K562 (cell line): ENCODE results near the gene TLNRD1. TPM values are rescaled to one million over a fixed set of nuclear protein-coding genes. Genes with fewer than 3 reads are reported as not detected.

Source experiments
- ARID1B ChIP-seq: fragments of 450-650 bp; IDR thresholded peaks from 2 replicates; pipeline ENCODE4 v1.6.1; 2016; ENCODE audit warnings: antibody characterized with exemption, mild to moderate bottlenecking, inconsistent platforms
- BCL6 ChIP-seq: fragments of 250-450 bp; sonication (Bioruptor Pico); IDR thresholded peaks from 2 replicates; pipeline ENCODE4 v1.4.0; 2020
- ETS2 ChIP-seq: IDR thresholded peaks from 2 replicates; pipeline ENCODE4 v1.6.1; 2016; ENCODE audit warnings: borderline replicate concordance, missing genetic modification characterization, mild to moderate bottlenecking, moderate library complexity, missing compliant biosample characterization; ENCODE audit not compliant: poor library complexity, severe bottlenecking
- EWSR1 ChIP-seq: fragments of 450-650 bp; IDR thresholded peaks from 2 replicates; pipeline ENCODE4 v1.6.1; 2018; ENCODE audit warnings: borderline replicate concordance, mild to moderate bottlenecking, low read depth, moderate library complexity; ENCODE audit not compliant: partially characterized antibody
- HDAC2 ChIP-seq: fragments of 450-650 bp; IDR thresholded peaks from 2 replicates; pipeline ENCODE4 v1.6.1; 2016; ENCODE audit warnings: mild to moderate bottlenecking
- MCM2 ChIP-seq: fragments of 450-650 bp; IDR thresholded peaks from 2 replicates; pipeline ENCODE4 v1.6.1; 2017; ENCODE audit warnings: low read depth, mild to moderate bottlenecking
- MIER1 ChIP-seq: fragments of 450-650 bp; IDR thresholded peaks from 2 replicates; pipeline ENCODE4 v1.6.1; 2016; ENCODE audit warnings: antibody characterized with exemption, mild to moderate bottlenecking, low read depth
- PCBP1 ChIP-seq: fragments of 200-400 bp; formaldehyde crosslinking; IDR thresholded peaks from 2 replicates; pipeline ENCODE4 v1.6.1; 2018; ENCODE audit warnings: mild to moderate bottlenecking, low read depth, low read length; ENCODE audit not compliant: poor library complexity, severe bottlenecking
- RBM14 ChIP-seq: fragments of 200-400 bp; formaldehyde crosslinking; IDR thresholded peaks from 2 replicates; pipeline ENCODE4 v1.6.1; 2018; ENCODE audit warnings: low read depth, mild to moderate bottlenecking, low read length, moderate library complexity, borderline replicate concordance; ENCODE audit not compliant: insufficient read depth
- THRB ChIP-seq: fragments of 450-650 bp; formaldehyde crosslinking; conservative IDR thresholded peaks from 2 replicates; pipeline ENCODE4 v1.4.0; 2022; ENCODE audit warnings: mild to moderate bottlenecking, missing genetic modification characterization
- ZBTB17 ChIP-seq: fragments of 450-650 bp; formaldehyde crosslinking; IDR thresholded peaks from 2 replicates; pipeline ENCODE4 v1.4.0; 2020; ENCODE audit warnings: mild to moderate bottlenecking
- ZBTB5 ChIP-seq: fragments of 450-650 bp; IDR thresholded peaks from 2 replicates; pipeline ENCODE4 v1.6.1; 2017; ENCODE audit warnings: antibody characterized with exemption
- ZNF318 ChIP-seq, 2 experiments: fragments of 450-650 bp; IDR thresholded peaks; 2 replicates each; pipeline ENCODE4 v1.6.1; 2016; ENCODE audit warnings: mild to moderate bottlenecking in 2 of 2, borderline replicate concordance in 1 of 2, low read depth in 1 of 2, moderate library complexity in 1 of 2
- ZNF431 ChIP-seq: sonication (generic); formaldehyde crosslinking; IDR thresholded peaks from 2 replicates; pipeline ENCODE4 v1.8.0; 2022; ENCODE audit warnings: mild to moderate bottlenecking, missing genetic modification reagents
- ZNF57 ChIP-seq: fragments of 450-650 bp; formaldehyde crosslinking; IDR thresholded peaks from 2 replicates; pipeline ENCODE4 v1.4.0; 2020; ENCODE audit warnings: mild to moderate bottlenecking, moderate library complexity
- polyA plus RNA-seq, 8 experiments: library from polyadenylated mRNA; depleted of rRNA in 4 of 8; stranded (reverse) in 5 of 8; unstranded in 3 of 8; fragments of >200 nt; fragmentation: Nextera tagmentation in 2 of 8; fragmentation: Illumina TruSeq in 1 of 8; extraction: Ambion mirVana in 2 of 8; extraction: Trizol in 1 of 8; gene quantifications; 2 replicates each; pipeline versions ENCODE4 v1.2.1 to v1.2.3, GENCODE V29; 2011 to 2014; ENCODE audit warnings: inconsistent platforms in 1 of 8, missing spikeins in 1 of 8
- total RNA-seq, 7 experiments: library from RNA; depleted of rRNA in 6 of 7; stranded (reverse); fragments of >200 nt in 6 of 7; fragmentation: Illumina TruSeq in 2 of 7; extraction: Trizol in 2 of 7; gene quantifications; 2 replicates each; pipeline versions ENCODE4 v1.2.1 to v1.2.3, GENCODE V29; 2011 to 2021; ENCODE audit warnings: low replicate concordance in 1 of 7

TLNRD1 gene
- total and polyA plus RNA-seq, 9 of the 15 experiments (the other 6 are each of a cell fraction or from before 2014, with no cell fraction given): 1.1 to 33.1 (median 5.7) TPM

GRCh38 chr15:80989518-80990478 is 10.9 kb upstream of the TLNRD1 start, which contains the start of gene MESD (continued):
- TF ChIP-seq ZNF318 (IDR thresholded peaks at IDR 0.05; ENCODE audit: borderline replicate concordance in 1 of 2, low read depth in 1 of 2): no peak
- TF ChIP-seq RBM14: no peak
- no peak for TF ChIP-seq ZBTB17 (CRISPR knock-in tag)
- TF ChIP-seq ETS2 (tag): no peak
- TF ChIP-seq MCM2: no peak
- no peak for TF ChIP-seq ZNF57 (CRISPR knock-in tag)
- no peak for TF ChIP-seq EWSR1
- no peak; the same call in 1 of the 2 replicates for TF ChIP-seq HDAC2
- no peak for TF ChIP-seq PCBP1
- no peak for TF ChIP-seq MIER1
- TF ChIP-seq BCL6: no peak
- TF ChIP-seq ARID1B: no peak
- no peak for TF ChIP-seq ZNF431 (CRISPR knock-in tag)
- no peak for TF ChIP-seq THRB (CRISPR knock-in tag)
- no peak for TF ChIP-seq ZBTB5
